HS-27A (cell line): Measurements from ENCODE around the gene CENPS.
"Not testable (repeated sequence)": the region's sequence is repeated elsewhere in the genome, so short reads cannot be mapped to it uniquely, and the experiment has no call there.

Experiments used
- DNase-seq: peaks from one replicate; pipeline ENCODE4 v3.0.0-alpha.2; 2012; ENCODE audit warnings: low read depth, missing footprints

CENPS gene

DNA sequence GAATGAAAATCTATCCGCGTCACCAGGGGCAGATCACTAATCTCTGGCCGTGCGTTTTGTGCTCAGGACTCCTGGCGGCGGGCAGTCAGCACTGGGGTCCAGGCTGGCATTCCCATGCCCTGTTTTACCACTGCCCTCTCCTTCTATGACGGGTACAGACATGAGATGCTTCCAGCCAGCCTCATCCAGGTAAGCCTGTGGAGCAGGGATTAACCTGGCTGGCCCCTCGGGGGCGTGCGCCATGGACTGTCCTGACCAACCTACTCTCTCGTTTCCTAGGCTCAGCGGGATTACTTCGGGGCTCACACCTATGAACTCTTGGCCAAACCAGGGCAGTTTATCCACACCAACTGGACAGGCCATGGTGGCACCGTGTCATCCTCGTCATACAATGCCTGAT is 10.9 kb upstream of the CENPS start:
- DNase-seq, result no peak

GRCh38 chr1:10421637-10422036 is 8.6 kb upstream of the CENPS start:
- no peak for DNase-seq

GRCh38 chr1:10424034-10424433 is 6.2 kb upstream of the CENPS start:
- DNase-seq, result no peak

GRCh38 chr1:10424651-10425050 is 5.6 kb upstream of the CENPS start:
- no peak for DNase-seq

GRCh38 chr1:10425826-10426534 is 4.3 kb upstream of the CENPS start:
- DNase-seq, result not testable (repeated sequence)

DNA sequence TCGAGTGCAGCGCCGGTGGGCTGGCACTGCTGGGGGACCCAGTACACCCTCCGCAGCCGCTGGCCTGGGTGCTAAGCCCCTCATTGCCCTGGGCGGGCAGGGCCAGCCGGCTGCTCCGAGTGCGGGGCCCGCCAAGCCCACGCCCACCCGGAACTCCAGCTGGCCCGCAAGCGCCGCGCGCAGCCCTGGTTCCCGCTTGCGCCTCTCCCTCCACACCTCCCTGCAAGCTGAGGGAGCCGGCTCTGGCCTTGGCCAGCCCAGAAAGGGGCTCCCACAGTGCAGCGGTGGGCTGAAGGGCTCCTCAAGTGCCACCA is 3.7 kb upstream of the CENPS start:
- DNase-seq, result not testable (repeated sequence)

DNA sequence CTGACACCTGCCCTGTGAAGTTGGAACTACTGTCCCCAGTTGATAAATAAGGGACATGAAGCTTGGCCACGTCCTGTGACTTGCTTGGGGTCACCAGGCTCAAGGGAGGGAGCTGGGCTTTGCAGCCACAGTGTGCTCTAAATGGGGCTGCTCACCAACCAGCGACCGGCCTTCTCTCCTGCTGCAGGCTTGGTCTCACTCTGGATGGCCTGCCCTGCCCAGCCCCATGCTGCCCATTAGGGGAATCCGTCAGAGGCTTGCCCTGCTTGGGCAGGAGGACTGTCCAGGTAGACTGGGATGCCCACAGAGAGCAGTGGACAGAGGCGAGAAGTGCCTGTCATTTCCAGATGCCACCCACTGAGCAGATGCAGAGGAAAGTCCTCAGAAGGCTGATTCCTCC is 1.2 kb upstream of the CENPS start:
- no peak for DNase-seq

DNA sequence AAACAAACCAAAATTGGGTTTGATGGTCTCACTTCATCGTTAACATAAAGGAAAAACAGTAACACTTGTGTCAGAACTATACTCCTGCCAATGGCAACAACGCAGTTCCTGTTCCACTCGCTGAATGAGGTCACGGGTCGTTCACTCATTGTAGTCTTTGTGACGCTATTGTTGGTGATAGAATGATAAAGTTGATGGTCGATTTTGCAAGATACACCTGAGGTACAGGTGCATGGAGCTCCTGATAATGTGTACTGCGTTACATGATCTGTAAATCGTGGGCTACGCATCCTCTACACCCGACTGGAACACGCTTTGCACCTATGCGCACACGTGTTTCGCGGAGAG is 391 bp upstream of the CENPS start:
- no peak for DNase-seq

- peak; percentile 9 for DNase-seq
Observed at GRCh38 chr1:10431070-10431730, 967 bp downstream of the CENPS start.

DNA sequence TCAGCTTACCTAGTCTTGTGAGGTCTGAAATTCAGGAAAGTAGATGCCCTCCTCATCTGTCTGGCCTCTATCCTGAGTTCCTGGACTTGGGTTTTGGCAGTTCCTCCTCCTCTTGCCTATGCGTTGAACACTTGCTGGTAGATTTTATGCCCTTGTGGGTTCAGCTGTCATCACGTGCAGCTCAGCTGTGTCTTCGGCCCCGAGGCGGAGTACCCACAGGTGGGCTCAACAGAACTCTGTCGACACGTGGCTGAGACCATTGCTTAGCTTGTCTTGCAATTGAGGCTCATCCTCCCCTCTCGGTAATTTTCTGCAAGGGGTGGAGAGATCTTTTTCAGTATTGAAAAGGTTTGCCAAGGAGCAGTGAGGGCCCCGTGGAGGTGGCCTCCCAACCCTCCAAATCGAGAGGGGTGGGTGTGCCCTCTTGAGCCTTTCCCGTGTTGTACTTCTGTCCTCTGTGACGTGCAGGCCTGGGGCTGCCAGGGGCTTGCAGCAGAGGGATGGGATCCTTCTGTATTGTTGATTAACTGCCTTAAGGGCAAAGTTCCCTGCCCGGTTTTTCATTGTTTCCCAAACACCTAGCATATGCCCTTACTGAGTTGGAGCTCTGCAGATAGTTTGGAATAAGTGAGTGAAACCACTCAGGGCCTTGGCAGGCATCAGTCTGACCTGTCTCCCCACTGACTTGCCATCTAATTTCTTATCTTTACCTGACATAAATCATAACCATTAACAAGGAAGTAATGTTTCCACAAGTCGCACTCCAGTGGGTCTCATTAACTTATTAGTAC is 2.9 kb downstream of the CENPS start:
- DNase-seq, result no peak

DNA sequence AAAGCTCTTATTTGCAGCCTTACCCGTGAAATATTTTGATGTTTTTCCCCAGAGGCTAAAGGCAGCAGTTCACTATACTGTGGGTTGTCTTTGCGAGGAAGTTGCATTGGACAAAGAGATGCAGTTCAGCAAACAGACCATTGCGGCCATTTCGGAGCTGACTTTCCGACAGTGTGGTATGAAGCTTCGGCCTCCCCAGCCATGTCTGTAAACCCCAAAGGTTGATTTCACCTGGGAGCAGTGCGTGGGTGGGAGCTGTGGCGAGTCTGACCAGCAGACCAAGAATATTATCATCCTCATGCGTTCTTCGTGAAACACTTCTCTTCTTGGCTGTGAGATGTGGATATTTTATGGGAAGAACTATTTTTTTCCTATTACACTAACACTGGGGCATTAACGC is 3.6 kb downstream of the CENPS start:
- no peak for DNase-seq

DNA sequence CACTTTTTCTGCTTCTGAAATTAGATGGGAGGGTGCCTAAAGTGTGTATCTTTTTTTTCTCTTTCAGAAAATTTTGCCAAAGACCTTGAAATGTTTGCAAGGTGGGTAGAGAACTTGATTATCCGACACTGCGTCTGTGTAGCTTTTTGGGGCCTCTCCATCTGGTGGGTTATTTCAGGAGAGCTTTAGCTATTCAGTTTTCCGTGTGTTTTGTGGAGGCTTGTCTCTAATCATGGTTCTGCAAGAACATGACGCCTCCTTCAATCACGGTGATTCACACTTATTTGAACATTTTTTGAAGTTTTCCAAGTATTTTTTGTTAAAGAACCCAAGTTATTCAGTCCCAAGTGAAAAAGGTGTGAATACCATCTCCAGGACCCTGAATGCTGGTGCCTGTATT is 4.4 kb downstream of the CENPS start:
- no peak for DNase-seq

DNA sequence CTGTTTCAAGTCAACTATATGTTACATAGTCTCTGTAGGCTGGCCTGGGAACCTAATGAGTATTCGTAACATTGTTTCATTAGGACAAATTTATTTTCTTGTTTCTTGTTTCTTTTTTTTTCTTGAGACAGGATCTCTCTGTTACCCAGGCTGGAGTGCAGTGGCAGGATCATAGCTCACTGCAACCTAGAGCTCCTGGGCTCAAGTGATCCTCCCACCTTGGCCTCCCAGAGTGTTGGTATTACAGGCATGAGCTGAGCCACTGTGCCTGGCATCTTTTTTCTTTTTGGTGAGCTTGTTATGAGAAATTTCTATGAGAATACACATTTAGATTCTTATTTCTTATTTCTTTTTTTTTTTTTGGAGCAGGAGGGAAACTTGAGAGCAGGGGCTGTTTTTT is 6.8 kb downstream of the CENPS start:
- no peak for DNase-seq

- DNase-seq, result no peak
Observed at GRCh38 chr1:10438677-10439163, 8.5 kb downstream of the CENPS start.

GRCh38 chr1:10440305-10440704 is 10.1 kb downstream of the CENPS start:
- DNase-seq, result no peak

GRCh38 chr1:10440794-10441193 is 10.6 kb downstream of the CENPS start:
- no peak for DNase-seq

DNA sequence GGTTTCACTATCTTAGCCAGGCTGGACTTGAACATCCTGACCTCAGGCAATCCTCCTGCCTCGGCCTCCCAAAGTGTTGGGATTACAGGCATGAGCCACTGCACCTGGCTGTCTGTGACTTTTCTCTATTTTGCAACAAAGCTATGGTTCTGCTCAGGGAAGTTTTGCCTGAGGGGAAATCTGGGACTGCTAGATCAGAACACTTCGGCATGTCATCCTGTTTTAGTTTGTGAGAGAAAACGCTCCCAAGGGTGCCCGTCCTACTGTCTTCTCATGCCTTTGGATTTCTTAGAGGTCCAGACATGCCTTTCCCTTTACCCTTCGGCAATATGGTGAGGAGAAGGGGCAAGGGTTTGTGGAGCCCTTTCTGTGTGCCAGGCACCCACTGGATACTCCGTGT is 14.0 kb downstream of the CENPS start:
- DNase-seq, result no peak

- DNase-seq, result no peak
Observed at GRCh38 chr1:10444795-10445397, 14.7 kb downstream of the CENPS start.

GRCh38 chr1:10446790-10447422 is 16.7 kb downstream of the CENPS start:
- DNase-seq, result no peak

GRCh38 chr1:10449751-10450150 is 19.5 kb downstream of the CENPS start, which contains the start of gene CORT:
Gene CORT (plus strand): TSS chr1:10450031. CDS start chr1:10450224, 193 bp downstream.
- DNase-seq, result no peak

DNA sequence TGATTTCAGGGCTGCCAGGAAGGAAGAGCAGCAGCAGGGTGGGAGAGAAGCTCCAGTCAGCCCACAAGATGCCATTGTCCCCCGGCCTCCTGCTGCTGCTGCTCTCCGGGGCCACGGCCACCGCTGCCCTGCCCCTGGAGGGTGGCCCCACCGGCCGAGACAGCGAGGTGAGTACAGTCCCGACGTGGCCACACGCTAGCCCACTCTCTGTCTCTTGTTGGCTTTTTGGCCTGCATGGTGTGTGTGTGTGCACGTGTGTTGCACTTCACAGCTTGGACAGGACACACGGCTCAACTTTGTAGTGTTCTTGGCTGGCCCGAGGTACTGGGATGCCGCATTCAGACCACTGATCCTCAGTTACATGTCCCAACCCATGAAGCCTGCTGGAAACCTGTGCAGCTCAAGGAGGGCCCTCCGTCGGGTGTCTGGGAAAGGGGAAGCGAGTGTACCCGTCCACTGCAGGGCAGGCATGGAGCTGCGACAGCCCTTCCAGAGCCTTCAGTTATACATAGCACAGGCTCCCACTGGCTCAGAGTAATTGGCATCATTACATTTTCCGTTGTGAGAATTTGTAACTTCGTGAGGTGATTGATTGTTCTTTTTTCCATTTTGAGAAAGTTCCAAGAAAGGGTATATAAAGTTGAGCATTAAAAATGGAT is 20.1 kb downstream of the CENPS start:
- no peak for DNase-seq

DNA sequence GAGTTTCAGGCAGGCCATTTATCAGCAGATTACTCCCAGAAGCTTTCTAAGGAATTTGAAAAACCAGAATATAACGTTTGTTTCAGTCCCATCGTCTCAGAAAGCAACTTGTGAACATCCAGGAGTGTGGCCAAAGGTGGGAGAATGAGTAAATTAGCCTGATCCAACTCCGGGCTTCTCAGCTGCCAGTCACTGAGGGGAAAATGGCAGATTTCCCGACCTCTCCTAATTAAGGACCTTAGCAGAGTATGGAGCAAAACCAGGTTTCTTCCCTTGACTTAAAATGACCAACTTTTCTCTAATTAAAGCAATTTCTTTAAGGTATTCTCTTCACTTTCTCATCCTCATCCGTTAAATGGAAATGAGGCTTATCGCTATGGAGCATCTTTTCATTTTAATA is 20.6 kb downstream of the CENPS start:
- DNase-seq, result no peak
